Activated CD8-positive, alpha-beta T cell treated with anti-CD3 and anti-CD28 coated beads, Interleukin-2, amount 10 ng/mL, durations not matched to agents 7 days and 5 days (primary cell): Measurements from ENCODE around the gene MMP25. TPM values are rescaled to one million over a fixed set of nuclear protein-coding genes. Genes with fewer than 3 reads are reported as not detected.

ENCODE experiments used
- ATAC-seq: fragments of 150-1000 bp; cut with Tn5 transposase; one replicate; pipeline ENCODE4 v1.10.0; 2021; ENCODE audit warnings: moderate library complexity
- CTCF ChIA-PET: fragments of 350-600 bp; sonication (Branson Sonifier 250); formaldehyde crosslinking; loops from one replicate; lab custom pipeline; 2021; ENCODE audit warnings: antibody characterized with exemption; lab: Charles Lee
- POLR2A ChIA-PET: fragments of 350-600 bp; sonication (Branson Sonifier 250); formaldehyde crosslinking; loops from one replicate; lab custom pipeline; 2021; ENCODE audit warnings: antibody characterized with exemption; lab: Charles Lee
- DNase-seq: peaks from one replicate; pipeline ENCODE4 v3.0.0-alpha.2; 2020
- H3K27ac Mint-ChIP-seq: one replicate; pipeline ENCODE4 v1.8.0; 2021; ENCODE audit warnings: mild to moderate bottlenecking, mixed read lengths
- H3K27me3 Mint-ChIP-seq: one replicate; pipeline ENCODE4 v1.8.0; 2021; ENCODE audit warnings: low read depth, mixed read lengths
- H3K36me3 Mint-ChIP-seq: one replicate; pipeline ENCODE4 v1.8.0; 2021; ENCODE audit warnings: low read depth, mixed read lengths
- H3K4me1 Mint-ChIP-seq: one replicate; pipeline ENCODE4 v1.8.0; 2021; ENCODE audit warnings: low read depth, mixed read lengths
- H3K4me3 Mint-ChIP-seq: one replicate; pipeline ENCODE4 v1.8.0; 2021; ENCODE audit warnings: mild to moderate bottlenecking, mixed read lengths
- H3K9me3 Mint-ChIP-seq: one replicate; pipeline ENCODE4 v1.8.0; 2022; ENCODE audit warnings: mixed read lengths; ENCODE audit not compliant: insufficient read depth
- total RNA-seq, 2 experiments: library from RNA; stranded (reverse); gene quantifications; one replicate each; pipeline ENCODE4 v1.2.3, GENCODE V29; 2021

The MMP25 gene
- total RNA-seq, 2 experiments from 2014 or later = 58.0 to 66.1 TPM

- H3K9me3 Mint-ChIP-seq = no peaks in the 10 kb centered on the region
- H3K4me3 Mint-ChIP-seq = no peak overlapping the region
- peak overlapping the region; percentile 55 for H3K27ac Mint-ChIP-seq
- no peaks in the 10 kb centered on the region for H3K27me3 Mint-ChIP-seq
- no peaks in the 10 kb centered on the region for H3K36me3 Mint-ChIP-seq
- ChIA-PET CTCF (interaction anchor here (0.8 to 3.2 kb wide), 8 partner anchors 10 to 59 kb away, joined by 3 to 21 read pairs (median 5); no protein-coding TSS in a partner anchor), POLR2A (interaction anchor here (1.2 to 1.3 kb wide), 2 partner anchors 10 to 42 kb away, joined by 3 to 5 read pairs; no protein-coding TSS in a partner anchor)
- peaks cover 57% of the 10 kb centered on the region for H3K4me1 Mint-ChIP-seq
- ATAC-seq = peak; percentile 30
- no peak for DNase-seq
Observed at GRCh38 chr16:3087243-3088235, 41.2 kb downstream of the MMP25 start.

GRCh38 chr16:3088450-3088849, 42.1 kb downstream of the MMP25 start:
- H3K4me1 Mint-ChIP-seq = peaks cover 62% of the 10 kb centered on the region

GRCh38 chr16:3088925-3089716, 42.8 kb downstream of the MMP25 start:
- no peaks in the 10 kb centered on the region for H3K9me3 Mint-ChIP-seq
- H3K4me1 Mint-ChIP-seq = peaks cover 60% of the 10 kb centered on the region
- H3K27ac Mint-ChIP-seq = no peak overlapping the region
- ATAC-seq = no peak
- CTCF ChIA-PET = interaction anchor here (1.5 to 3.2 kb wide), 2 partner anchors 12 to 40 kb away, joined by 4 to 21 read pairs; no protein-coding TSS in a partner anchor
- no peaks in the 10 kb centered on the region for H3K36me3 Mint-ChIP-seq
- POLR2A ChIA-PET = interaction anchor here (1.0 to 1.3 kb wide), 2 partner anchors 14 to 40 kb away, joined by 3 to 4 read pairs; no protein-coding TSS in a partner anchor
- H3K27me3 Mint-ChIP-seq = no peaks in the 10 kb centered on the region
- no peak overlapping the region for H3K4me3 Mint-ChIP-seq
- DNase-seq = no peak

More at GRCh38 chr16:3088450-3088849, 42.1 kb downstream of the MMP25 start:
- POLR2A ChIA-PET = interaction anchor here (1.3 kb wide), 1 partner anchor 41 kb away, joined by 3 read pairs; no protein-coding TSS in a partner anchor
- Mint-ChIP-seq H3K27ac (no peak overlapping the region), H3K27me3 (no peaks in the 10 kb centered on the region), H3K36me3 (no peaks in the 10 kb centered on the region), H3K4me3 (no peak overlapping the region), H3K9me3 (no peaks in the 10 kb centered on the region)
- no peak for ATAC-seq
- DNase-seq = no peak
- CTCF ChIA-PET = interaction anchor here (1.5 to 3.2 kb wide), 2 partner anchors 11 to 41 kb away, joined by 4 to 21 read pairs; no protein-coding TSS in a partner anchor

- Mint-ChIP-seq H3K27ac (no peak overlapping the region), H3K4me3 (no peak overlapping the region), H3K36me3 (no peaks in the 10 kb centered on the region), H3K4me1 (peaks cover 60% of the 10 kb centered on the region), H3K27me3 (no peaks in the 10 kb centered on the region), H3K9me3 (no peaks in the 10 kb centered on the region)
- CTCF ChIA-PET = interaction anchor here (1.5 to 4.5 kb wide), 5 partner anchors 13 to 40 kb away, joined by 4 to 32 read pairs (median 17); no protein-coding TSS in a partner anchor
- ATAC-seq = no peak
- POLR2A ChIA-PET = interaction anchor here (1.0 kb wide), 1 partner anchor 15 kb away, joined by 4 read pairs; no protein-coding TSS in a partner anchor
- DNase-seq = no peak
Observed at GRCh38 chr16:3089717-3090592, 43.6 kb downstream of the MMP25 start.

GRCh38 chr16:3091551-3091950, 45.2 kb downstream of the MMP25 start:
- no peaks in the 10 kb centered on the region for H3K27me3 Mint-ChIP-seq
- peaks cover 64% of the 10 kb centered on the region for H3K4me1 Mint-ChIP-seq
- ChIA-PET CTCF (interaction anchor here (1.0 to 4.5 kb wide), 7 partner anchors 9 to 60 kb away, joined by 3 to 32 read pairs (median 3); no protein-coding TSS in a partner anchor), POLR2A (no interaction called here)
- DNase-seq (no peak), ATAC-seq (no peak)
- H3K27ac Mint-ChIP-seq = peak overlapping the region; percentile 72
- no peaks in the 10 kb centered on the region for H3K36me3 Mint-ChIP-seq
- no peak overlapping the region for H3K4me3 Mint-ChIP-seq
- no peaks in the 10 kb centered on the region for H3K9me3 Mint-ChIP-seq

GRCh38 chr16:3092501-3092941, 46.2 kb downstream of the MMP25 start:
- CTCF ChIA-PET = interaction anchor here (1.1 to 4.5 kb wide), 6 partner anchors 9 to 37 kb away, joined by 3 to 32 read pairs (median 10); no protein-coding TSS in a partner anchor
- H3K27me3 Mint-ChIP-seq = no peaks in the 10 kb centered on the region
- no peak overlapping the region for H3K4me3 Mint-ChIP-seq
- POLR2A ChIA-PET = interaction anchor here (0.5 to 1.3 kb wide), 2 partner anchors 17 to 29 kb away, joined by 3 to 9 read pairs; no protein-coding TSS in a partner anchor
- peaks cover 62% of the 10 kb centered on the region for H3K4me1 Mint-ChIP-seq
- H3K9me3 Mint-ChIP-seq = no peaks in the 10 kb centered on the region
- ATAC-seq (no peak), DNase-seq (no peak)
- no peaks in the 10 kb centered on the region for H3K36me3 Mint-ChIP-seq
- peak overlapping the region; percentile 70 for H3K27ac Mint-ChIP-seq

GRCh38 chr16:3094289-3095027, 48.1 kb downstream of the MMP25 start:
- DNase-seq (peak; percentile 67), ATAC-seq (peak; percentile 38)
- Mint-ChIP-seq H3K4me3 (no peak overlapping the region), H3K9me3 (no peaks in the 10 kb centered on the region), H3K4me1 (peaks cover 65% of the 10 kb centered on the region), H3K27me3 (peaks cover 2% of the 10 kb centered on the region), H3K27ac (peak overlapping the region; percentile 69), H3K36me3 (no peaks in the 10 kb centered on the region)
- POLR2A ChIA-PET = interaction anchor here (1.2 kb wide), 1 partner anchor 35 kb away, joined by 3 read pairs; no protein-coding TSS in a partner anchor
- CTCF ChIA-PET = interaction anchor here (0.8 to 16.4 kb wide), 10 partner anchors 14 to 65 kb away, joined by 3 to 354 read pairs (median 6); partner anchors contain the start of gene ZNF213

- Mint-ChIP-seq H3K27me3 (peaks cover 2% of the 10 kb centered on the region), H3K36me3 (no peaks in the 10 kb centered on the region), H3K4me3 (no peak overlapping the region), H3K9me3 (no peaks in the 10 kb centered on the region), H3K27ac (peak overlapping the region; percentile 77), H3K4me1 (peaks cover 70% of the 10 kb centered on the region)
- ChIA-PET CTCF (interaction anchor here (0.9 to 16.4 kb wide), 12 partner anchors 13 to 366 kb away, joined by 3 to 354 read pairs (median 6); partner anchors contain the start of genes IL32 and ZNF213), POLR2A (interaction anchor here (0.6 to 1.5 kb wide), 4 partner anchors 20 to 115 kb away, joined by 3 to 8 read pairs (median 4); partner anchors contain the start of gene PKMYT1)
- peak; percentile 73 for ATAC-seq
- DNase-seq = peak; percentile 81
Observed at GRCh38 chr16:3095869-3096268, 49.5 kb downstream of the MMP25 start.

- H3K9me3 Mint-ChIP-seq = no peaks in the 10 kb centered on the region
- no peak for ATAC-seq
- peaks cover 2% of the 10 kb centered on the region for H3K27me3 Mint-ChIP-seq
- no peak overlapping the region for H3K4me3 Mint-ChIP-seq
- no peak for DNase-seq
- POLR2A ChIA-PET = interaction anchor here (0.6 to 2.0 kb wide), 5 partner anchors 21 to 116 kb away, joined by 3 to 8 read pairs (median 4); partner anchors contain the start of gene PKMYT1
- CTCF ChIA-PET = interaction anchor here (0.9 to 16.4 kb wide), 12 partner anchors 12 to 365 kb away, joined by 3 to 354 read pairs (median 6); partner anchors contain the start of genes IL32 and ZNF213
- H3K36me3 Mint-ChIP-seq = no peaks in the 10 kb centered on the region
- peak overlapping the region; percentile 77 for H3K27ac Mint-ChIP-seq
- peaks cover 70% of the 10 kb centered on the region for H3K4me1 Mint-ChIP-seq
Observed at GRCh38 chr16:3096362-3096761, 50.0 kb downstream of the MMP25 start.
